ENCODE results near the gene DNAI1.

DNA sequence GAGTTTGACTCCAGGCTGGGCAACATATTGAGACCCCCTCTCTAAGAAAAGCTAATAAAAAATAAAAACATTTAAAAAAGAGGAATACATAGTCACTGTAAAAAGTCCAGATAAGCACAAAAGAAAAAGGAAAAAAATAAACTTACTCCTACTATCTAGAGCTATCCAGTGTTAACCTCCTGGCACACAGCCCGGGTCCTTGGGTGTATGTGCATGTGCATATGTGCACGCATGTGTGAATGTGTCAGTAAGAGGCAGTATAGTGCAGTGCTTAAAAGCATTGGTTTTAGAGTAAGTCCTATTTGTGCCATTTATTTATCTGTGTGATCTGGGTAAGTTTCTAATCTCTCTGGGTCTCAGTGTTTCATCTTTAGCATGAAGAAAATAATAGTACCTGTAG, 26.9 kb upstream of the DNAI1 start:
- TF ChIP-seq, protein P1, sequence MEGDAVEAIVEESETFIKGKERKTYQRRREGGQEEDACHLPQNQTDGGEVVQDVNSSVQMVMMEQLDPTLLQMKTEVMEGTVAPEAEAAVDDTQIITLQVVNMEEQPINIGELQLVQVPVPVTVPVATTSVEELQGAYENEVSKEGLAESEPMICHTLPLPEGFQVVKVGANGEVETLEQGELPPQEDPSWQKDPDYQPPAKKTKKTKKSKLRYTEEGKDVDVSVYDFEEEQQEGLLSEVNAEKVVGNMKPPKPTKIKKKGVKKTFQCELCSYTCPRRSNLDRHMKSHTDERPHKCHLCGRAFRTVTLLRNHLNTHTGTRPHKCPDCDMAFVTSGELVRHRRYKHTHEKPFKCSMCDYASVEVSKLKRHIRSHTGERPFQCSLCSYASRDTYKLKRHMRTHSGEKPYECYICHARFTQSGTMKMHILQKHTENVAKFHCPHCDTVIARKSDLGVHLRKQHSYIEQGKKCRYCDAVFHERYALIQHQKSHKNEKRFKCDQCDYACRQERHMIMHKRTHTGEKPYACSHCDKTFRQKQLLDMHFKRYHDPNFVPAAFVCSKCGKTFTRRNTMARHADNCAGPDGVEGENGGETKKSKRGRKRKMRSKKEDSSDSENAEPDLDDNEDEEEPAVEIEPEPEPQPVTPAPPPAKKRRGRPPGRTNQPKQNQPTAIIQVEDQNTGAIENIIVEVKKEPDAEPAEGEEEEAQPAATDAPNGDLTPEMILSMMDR (IDR thresholded peaks at IDR 0.05; ENCODE audit: insufficient read depth, low read length) = no peak
- TF ChIP-seq, protein P2, sequence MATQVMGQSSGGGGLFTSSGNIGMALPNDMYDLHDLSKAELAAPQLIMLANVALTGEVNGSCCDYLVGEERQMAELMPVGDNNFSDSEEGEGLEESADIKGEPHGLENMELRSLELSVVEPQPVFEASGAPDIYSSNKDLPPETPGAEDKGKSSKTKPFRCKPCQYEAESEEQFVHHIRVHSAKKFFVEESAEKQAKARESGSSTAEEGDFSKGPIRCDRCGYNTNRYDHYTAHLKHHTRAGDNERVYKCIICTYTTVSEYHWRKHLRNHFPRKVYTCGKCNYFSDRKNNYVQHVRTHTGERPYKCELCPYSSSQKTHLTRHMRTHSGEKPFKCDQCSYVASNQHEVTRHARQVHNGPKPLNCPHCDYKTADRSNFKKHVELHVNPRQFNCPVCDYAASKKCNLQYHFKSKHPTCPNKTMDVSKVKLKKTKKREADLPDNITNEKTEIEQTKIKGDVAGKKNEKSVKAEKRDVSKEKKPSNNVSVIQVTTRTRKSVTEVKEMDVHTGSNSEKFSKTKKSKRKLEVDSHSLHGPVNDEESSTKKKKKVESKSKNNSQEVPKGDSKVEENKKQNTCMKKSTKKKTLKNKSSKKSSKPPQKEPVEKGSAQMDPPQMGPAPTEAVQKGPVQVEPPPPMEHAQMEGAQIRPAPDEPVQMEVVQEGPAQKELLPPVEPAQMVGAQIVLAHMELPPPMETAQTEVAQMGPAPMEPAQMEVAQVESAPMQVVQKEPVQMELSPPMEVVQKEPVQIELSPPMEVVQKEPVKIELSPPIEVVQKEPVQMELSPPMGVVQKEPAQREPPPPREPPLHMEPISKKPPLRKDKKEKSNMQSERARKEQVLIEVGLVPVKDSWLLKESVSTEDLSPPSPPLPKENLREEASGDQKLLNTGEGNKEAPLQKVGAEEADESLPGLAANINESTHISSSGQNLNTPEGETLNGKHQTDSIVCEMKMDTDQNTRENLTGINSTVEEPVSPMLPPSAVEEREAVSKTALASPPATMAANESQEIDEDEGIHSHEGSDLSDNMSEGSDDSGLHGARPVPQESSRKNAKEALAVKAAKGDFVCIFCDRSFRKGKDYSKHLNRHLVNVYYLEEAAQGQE (IDR thresholded peaks at IDR 0.05; ENCODE audit: insufficient replicate concordance, low read depth) = no peak
- TF ChIP-seq POLR2AphosphoS5 (IDR thresholded peaks at IDR 0.05; ENCODE audit: low read depth) = no peak
- TF ChIP-seq SPI1 (IDR thresholded peaks at IDR 0.05; ENCODE audit: borderline replicate concordance, low read depth) = no peak
